Measurements from ENCODE around the gene GPR160.

The GPR160 gene

GRCh38 chr3:170075441-170076091, 37.8 kb downstream of the GPR160 start:
- DNase-seq, result no peak

GRCh38 chr3:170076715-170077238, 39.0 kb downstream of the GPR160 start:
- DNase-seq, result peak; percentile 55

DNA sequence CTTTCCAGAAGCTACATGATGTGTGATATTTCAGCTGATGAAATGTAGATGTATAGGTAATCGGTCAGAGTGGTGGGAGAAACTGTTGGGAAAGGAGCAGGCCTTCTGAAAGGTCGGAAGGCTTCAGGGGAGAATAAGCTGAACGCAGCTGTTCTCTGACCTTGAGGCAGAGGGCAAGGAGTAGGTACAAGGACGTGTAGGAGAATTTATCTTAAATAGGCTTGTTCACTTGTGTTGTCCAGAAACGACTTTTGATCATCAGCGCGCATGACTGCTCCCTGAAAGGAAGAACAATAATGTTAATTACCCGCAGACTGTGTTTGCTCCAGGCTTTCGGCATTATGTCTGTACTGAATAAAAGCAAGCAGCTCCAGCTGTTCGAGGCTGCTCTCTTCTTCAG, 39.6 kb downstream of the GPR160 start:
- DNase-seq, result no peak

- no peak for DNase-seq
Measured at GRCh38 chr3:170078620-170079281, 41.0 kb downstream of the GPR160 start.

DNA sequence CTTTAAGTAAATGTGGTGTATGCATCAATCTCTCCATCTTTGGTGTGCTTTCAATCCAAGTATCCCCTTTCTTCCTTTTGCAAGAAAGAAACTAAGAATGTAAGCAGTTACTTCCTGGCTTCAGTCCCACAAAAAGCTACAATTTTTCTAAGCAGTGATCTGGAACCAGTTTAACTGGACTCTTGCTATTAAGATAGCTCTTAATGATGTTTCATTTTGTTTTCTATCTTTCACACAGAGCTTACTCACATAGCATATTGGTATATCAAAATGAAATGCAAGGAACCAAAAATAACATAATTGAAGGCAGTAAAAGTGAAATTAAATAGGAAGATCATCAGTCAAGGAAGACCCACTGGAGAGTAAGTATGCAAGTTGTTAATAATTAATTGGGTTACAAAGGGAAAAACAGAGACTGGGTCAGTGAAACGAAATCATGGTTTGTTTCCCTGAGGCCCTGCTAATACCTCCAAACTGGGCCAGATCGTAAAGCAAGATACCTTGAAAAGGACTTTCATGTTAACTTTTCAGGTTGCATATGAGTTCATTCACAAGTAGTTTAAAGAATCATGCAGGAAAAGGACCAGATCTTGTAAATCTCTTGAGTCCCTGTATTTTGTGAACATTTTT, 41.9 kb downstream of the GPR160 start:
- DNase-seq, result no peak

DNA sequence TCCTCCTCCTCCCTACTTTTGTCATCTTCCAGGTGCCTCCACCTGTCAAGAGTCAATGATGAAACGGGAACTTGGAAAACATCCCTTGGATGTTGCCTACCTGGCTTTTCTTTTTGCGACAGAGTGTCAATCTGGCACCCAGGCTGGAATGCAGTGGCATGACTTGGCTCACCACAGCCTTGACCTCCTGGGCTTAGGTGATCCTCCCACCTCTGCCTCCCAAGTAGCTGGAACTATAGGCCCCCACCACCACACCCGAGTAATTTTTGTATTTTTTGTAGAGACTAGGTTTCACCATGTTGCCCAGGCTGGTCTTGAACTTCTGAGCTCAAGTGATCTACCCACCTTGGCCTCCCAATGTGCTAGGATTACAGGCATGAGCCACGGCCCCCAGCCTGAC, 42.8 kb downstream of the GPR160 start:
- no peak for DNase-seq

GRCh38 chr3:170081079-170081741, 43.4 kb downstream of the GPR160 start:
- DNase-seq, result peak; percentile 66

DNA sequence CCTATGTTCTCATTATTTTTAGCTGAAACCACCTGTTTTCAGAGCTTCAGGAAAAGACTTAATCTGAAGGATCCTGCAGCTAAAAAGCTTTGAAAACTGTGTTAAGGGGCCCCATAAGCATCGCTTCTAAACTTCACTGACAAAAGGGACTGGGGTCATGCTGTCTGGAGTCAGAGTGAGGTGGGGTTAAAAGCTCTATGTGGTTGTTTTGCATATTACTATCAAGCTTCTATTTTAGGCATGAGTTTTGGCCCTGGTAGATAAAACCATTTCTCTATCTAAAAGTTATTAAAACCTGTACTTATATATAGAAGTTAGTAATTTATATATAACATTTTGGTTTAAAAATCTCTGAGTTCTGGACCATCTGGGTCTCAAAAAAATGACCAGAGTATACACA, 45.5 kb downstream of the GPR160 start:
- no peak for DNase-seq

- no peak for DNase-seq
Measured at GRCh38 chr3:170085396-170085795, 47.6 kb downstream of the GPR160 start.

GRCh38 chr3:170089862-170090600, 52.2 kb downstream of the GPR160 start:
- DNase-seq, result no peak

DNA sequence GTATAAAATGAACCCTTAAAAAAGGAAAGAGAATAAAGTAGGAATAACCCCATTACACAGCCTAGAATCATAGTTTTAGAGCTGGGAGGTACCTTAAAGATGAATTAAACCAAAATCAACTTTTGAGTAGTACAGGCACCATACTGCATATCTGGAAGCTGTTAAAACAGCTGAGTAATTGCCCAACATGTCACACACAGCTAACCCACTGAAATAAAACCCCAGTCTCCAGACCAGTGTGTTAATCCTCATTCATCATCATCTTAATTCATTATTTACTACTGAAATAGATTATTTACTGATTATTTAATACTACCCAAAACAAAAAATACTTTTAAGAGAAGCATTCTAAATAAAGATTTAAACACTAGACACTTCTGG, 52.8 kb downstream of the GPR160 start:
- no peak for DNase-seq

GRCh38 chr3:170092907-170093306, 55.1 kb downstream of the GPR160 start:
- no peak for DNase-seq

GRCh38 chr3:170095771-170096170, 58.0 kb downstream of the GPR160 start:
- no peak for DNase-seq

GRCh38 chr3:170096342-170096741, 58.5 kb downstream of the GPR160 start:
- DNase-seq, result no peak

DNA sequence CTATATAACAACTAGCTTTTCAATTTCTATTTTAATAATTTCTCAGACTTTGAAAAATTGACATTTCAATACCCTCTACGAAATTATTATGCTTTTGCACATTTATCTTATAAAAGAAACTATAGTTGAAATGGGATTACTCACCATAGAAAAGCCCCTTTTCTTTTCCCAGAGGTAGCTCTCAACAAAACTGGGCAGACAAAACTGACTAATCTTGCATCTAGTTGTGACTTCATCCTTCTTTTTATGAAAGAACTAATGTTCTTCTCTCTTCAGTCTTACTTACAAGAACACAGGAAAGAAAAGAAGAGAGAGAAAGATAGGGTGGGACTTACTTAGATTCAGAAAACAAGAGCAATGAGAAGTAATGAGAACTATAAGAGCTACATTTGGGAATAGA, 61.0 kb downstream of the GPR160 start:
- DNase-seq, result no peak

DNA sequence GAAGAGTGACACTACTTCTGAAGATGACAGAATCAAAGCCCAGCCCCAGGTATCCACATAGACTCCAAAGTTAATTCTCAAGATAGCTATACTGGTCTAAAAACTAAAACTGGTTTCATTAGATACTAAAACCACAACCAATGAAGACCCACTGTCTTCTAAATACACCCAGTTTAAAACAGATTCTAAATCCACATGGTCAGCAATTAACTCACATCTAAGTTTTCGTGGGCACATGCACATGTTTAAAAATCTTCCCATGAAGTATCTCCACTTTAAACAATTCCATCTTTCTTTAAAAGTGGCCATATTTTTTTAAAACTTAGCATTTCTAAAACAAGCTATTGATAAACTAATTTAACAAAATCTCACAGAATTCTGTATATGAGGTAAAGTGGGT, 63.1 kb downstream of the GPR160 start:
- DNase-seq, result no peak

DNA sequence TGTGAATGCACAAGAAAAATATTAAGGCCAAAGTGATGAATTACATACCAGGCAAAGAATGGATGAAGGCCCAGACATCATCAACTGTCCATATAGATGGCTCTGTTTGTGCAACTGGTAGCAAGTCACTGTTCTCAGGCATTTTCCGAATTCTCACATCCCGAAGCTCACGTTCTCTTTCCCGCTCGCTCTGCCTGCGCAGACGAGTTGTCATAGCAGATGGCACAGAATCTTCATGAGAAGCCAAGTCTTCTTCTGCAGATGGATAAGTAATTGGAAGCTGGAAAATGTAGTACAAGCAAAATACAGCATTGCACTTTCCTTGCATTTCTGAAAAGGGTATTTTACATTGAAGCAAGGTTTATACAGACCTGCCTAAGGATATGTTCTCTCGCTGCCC, 64.6 kb downstream of the GPR160 start:
- DNase-seq, result no peak

DNA sequence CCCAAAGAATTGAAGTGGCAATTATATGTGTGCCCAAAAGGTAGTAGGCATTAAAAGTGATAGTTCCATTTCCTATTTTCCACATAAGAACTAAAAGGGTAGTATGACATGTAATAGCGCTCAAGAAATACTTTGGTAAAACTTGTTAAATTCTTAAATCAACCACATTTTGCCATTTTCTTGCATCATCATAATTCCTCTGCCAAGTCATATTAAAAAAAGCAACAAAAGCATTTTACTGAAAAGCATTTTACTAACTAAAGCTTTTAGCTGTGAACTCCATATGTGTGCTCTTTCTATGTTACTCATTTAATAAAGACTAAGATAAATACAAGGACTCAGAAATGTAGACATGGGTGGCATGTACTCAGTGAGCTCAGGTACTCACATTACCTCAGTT, 70.1 kb downstream of the GPR160 start:
- peak; percentile 35 for DNase-seq

DNA sequence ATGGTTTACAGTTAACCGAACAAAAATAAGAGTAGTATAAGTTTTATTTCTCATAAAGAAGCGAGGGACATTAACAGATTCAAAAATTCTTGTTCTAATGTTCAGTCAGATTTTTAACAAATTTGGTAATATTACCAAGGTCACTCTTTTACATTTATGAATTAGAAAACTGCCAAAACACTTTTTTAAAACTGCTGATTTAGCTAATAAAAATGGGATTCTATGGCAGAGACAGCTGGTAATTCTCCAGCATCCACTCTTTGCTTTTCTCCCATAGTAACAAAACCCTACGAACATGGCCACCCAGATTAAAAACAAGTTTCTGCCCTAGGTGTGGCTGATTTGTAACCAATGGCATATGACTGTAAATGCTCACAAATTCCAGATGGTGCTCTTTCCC, 71.2 kb downstream of the GPR160 start:
- no peak for DNase-seq

- no peak for DNase-seq
Measured at GRCh38 chr3:170109579-170110293, 71.9 kb downstream of the GPR160 start.

- no peak for DNase-seq
Measured at GRCh38 chr3:170111147-170111771, 73.5 kb downstream of the GPR160 start.

Data from fibroblast of skin of scalp (primary cell).